Heart left ventricle (tissue), 16 donors: ENCODE results near the gene ARHGAP29. TPM values are rescaled to one million over a fixed set of nuclear protein-coding genes. Genes with fewer than 3 reads are reported as not detected.

Experiments used
- ATAC-seq, 4 donors: fragments of 200-7000 bp; cut with Tn5 transposase; one replicate each; pipeline ENCODE4 v1.9.1; 2020 to 2022; ENCODE audit warnings: moderate library complexity in 4 of 4, mild to moderate bottlenecking in 3 of 4, moderate number of reproducible peaks in 1 of 4
- DNase-seq, 5 donors: peaks; one replicate each; pipeline ENCODE4 v3.0.0-alpha.2; 2020
- H3K27ac ChIP-seq, 12 donors: fragments of 200-600 bp; sonication (generic) in 4 of 12; one replicate each; pipeline versions ENCODE4 v1.5.0 to v1.8.0; 2016 to 2022; ENCODE audit warnings: mild to moderate bottlenecking in 2 of 12
- H3K27me3 ChIP-seq, 9 donors: fragments of 200-600 bp; sonication (generic) in 2 of 9; one replicate each; pipeline versions ENCODE4 v1.5.1 to v1.8.0; 2016 to 2022; ENCODE audit warnings: mild to moderate bottlenecking in 3 of 9
- H3K36me3 ChIP-seq, 9 donors: fragments of 200-600 bp; sonication (generic) in 2 of 9; one replicate each; pipeline versions ENCODE4 v1.5.0 to v1.8.0; 2018 to 2022; ENCODE audit warnings: mild to moderate bottlenecking in 2 of 9
- H3K4me1 ChIP-seq, 12 donors: fragments of 200-600 bp; sonication (generic) in 4 of 12; one replicate each; pipeline versions ENCODE4 v1.5.0 to v1.8.0; 2016 to 2022; ENCODE audit warnings: mild to moderate bottlenecking in 3 of 12
- H3K4me3 ChIP-seq, 12 donors: fragments of 200-600 bp; sonication (generic) in 4 of 12; one replicate each; pipeline versions ENCODE4 v1.5.0 to v1.8.0; 2017 to 2022; ENCODE audit warnings: mild to moderate bottlenecking in 9 of 12, moderate library complexity in 4 of 12
- H3K9me3 ChIP-seq, 12 donors: fragments of 200-600 bp; sonication (generic) in 4 of 12; one replicate each; pipeline versions ENCODE4 v1.5.0 to v1.8.0; 2016 to 2022; ENCODE audit warnings: mild to moderate bottlenecking in 1 of 12
- POLR2A ChIP-seq, 2 donors: fragments of 450-650 bp; IDR thresholded peaks; one replicate each; pipeline ENCODE4 v1.6.1; 2017; ENCODE audit warnings: antibody characterized with exemption in 2 of 2, mild to moderate bottlenecking in 2 of 2, moderate library complexity in 2 of 2
- WGBS, 4 donors: extraction: QIAGEN DNeasy Blood & Tissue Kit in 2 of 4; methylation state at CpG; one replicate each; pipeline versions ENCODE4 v1.1.5 to v1.1.7; 2013 to 2018; 5-methylcytosine and 5-hydroxymethylcytosine counted together
- intact Hi-C, 10 donors: fragments of 100-400 bp; cut with DNase I; formaldehyde crosslinking; loops; one replicate each; pipeline versions ENCODE4 v1.11.1 to v1.14.2; 2022
- polyA plus RNA-seq, 2 donors: library from polyadenylated mRNA; stranded (reverse); fragments of 200-250 nt; gene quantifications; one replicate each; pipeline ENCODE4 v1.2.3, GENCODE V29; 2013
- total RNA-seq, 9 donors: library from RNA; depleted of rRNA in 2 of 9; stranded (reverse); fragments of >200 nt in 2 of 9; fragmentation: NEBNext Ultra II Directional in 3 of 9; extraction: Animal tissue kit (Norgen Biotek cat#: 25700) in 3 of 9; gene quantifications; one replicate each; pipeline versions ENCODE4 v1.1.0 to v1.2.4, GENCODE V29; 2016 to 2023
- TF ChIP-seq, protein P1 (sequence below), 12 donors: fragments of 200-600 bp; sonication (generic) in 4 of 12; IDR thresholded peaks; one replicate each; pipeline versions ENCODE4 v1.5.0 to v1.8.0; 2018 to 2022; ENCODE audit warnings: antibody characterized with exemption in 12 of 12, mild to moderate bottlenecking in 5 of 12
- donor health status: ischemic (EF 13 %, LVEDD 7.1; RV severe dilation, severe dysfunction).
- donor health status: healthy with polysubstance abuse.
- donor health status: DM: no; HTN: yes; CAD: no.
- donor health status: DM: no; HTN: no; CAD: no.
- donor health status: ischemic (EF 25% LVEDD 6.9; RV normal size, moderate dysfunction).
- donor health status: ischemic (EF 25% LVEDD 5.7; RV mildly dilated, moderate dysfunction).
- donor health status: healthy.
- donor health status: DM: yes; HTN: yes; CAD: no.
- donor health status: ischemic (EF 35%, LVEDD 5.7; RV mildly dilated, moderate dysfunction).
- donor health status: nonischemic (EF 11% LVEDD 7.7; RV severe dilation, severe dysfunction).
- donor health status: DM: yes; HTN: yes; CAD: no.
- donor health status: PGD.
- donor health status: ischemic (EF 29% LVEDD 5.4; RV normal size, mild dysfunction).
- donor health status: nonischemic (EF 23%, LVEDD 6.1; RV moderate dilation, normal function).

Gene ARHGAP29
- total and polyA plus RNA-seq, 11 donors, result 11.0 to 35.7 (median 26.2) TPM

DNA sequence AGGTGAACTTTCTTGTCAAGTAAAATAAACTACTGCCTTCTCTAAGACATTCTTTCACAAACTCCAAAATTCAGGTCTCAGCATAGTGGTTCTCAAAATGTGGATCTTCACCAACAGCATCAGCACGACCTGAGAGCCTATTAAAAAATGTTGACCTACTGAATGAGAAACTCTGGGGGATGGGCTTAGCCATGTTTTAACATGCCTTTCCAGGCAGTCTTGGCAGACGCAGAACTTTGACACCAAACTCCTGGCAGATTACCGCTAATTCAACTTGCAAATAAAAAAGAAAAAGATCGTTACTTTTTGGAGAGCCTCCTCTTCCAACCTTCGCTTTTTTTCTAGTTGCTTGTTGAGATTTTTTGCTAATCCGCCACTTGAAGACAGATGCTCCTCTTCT lies 35.1 kb downstream of the ARHGAP29 start:
- H3K27ac ChIP-seq, result no peak overlapping the region
- ATAC-seq (no peak), DNase-seq (no peak)
- 78 to 87% (median 84%) methylated on average over 6 of the region's 6 CpGs for WGBS, 4 donors
- H3K4me1 ChIP-seq, result peaks cover 0 to 16% (median 3%) of the 10 kb centered on the region in 12 donors
- H3K4me3 ChIP-seq, result no peak overlapping the region
- no peaks in the 10 kb centered on the region for H3K27me3 ChIP-seq
- H3K9me3 ChIP-seq, result no peaks in the 10 kb centered on the region
- H3K36me3 ChIP-seq, result peaks cover 0 to 97% (median 63%) of the 10 kb centered on the region in 9 donors
- TF ChIP-seq POLR2A (IDR thresholded peaks at IDR 0.05), result no peak
- TF ChIP-seq, protein P1, sequence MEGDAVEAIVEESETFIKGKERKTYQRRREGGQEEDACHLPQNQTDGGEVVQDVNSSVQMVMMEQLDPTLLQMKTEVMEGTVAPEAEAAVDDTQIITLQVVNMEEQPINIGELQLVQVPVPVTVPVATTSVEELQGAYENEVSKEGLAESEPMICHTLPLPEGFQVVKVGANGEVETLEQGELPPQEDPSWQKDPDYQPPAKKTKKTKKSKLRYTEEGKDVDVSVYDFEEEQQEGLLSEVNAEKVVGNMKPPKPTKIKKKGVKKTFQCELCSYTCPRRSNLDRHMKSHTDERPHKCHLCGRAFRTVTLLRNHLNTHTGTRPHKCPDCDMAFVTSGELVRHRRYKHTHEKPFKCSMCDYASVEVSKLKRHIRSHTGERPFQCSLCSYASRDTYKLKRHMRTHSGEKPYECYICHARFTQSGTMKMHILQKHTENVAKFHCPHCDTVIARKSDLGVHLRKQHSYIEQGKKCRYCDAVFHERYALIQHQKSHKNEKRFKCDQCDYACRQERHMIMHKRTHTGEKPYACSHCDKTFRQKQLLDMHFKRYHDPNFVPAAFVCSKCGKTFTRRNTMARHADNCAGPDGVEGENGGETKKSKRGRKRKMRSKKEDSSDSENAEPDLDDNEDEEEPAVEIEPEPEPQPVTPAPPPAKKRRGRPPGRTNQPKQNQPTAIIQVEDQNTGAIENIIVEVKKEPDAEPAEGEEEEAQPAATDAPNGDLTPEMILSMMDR (IDR thresholded peaks at IDR 0.05), result no peak
- intact Hi-C loops, result loop anchor here in 1 of 10 donors (5.0 kb wide), 1 partner anchor 35 kb away; the partner anchor contains the start of gene ARHGAP29

DNA sequence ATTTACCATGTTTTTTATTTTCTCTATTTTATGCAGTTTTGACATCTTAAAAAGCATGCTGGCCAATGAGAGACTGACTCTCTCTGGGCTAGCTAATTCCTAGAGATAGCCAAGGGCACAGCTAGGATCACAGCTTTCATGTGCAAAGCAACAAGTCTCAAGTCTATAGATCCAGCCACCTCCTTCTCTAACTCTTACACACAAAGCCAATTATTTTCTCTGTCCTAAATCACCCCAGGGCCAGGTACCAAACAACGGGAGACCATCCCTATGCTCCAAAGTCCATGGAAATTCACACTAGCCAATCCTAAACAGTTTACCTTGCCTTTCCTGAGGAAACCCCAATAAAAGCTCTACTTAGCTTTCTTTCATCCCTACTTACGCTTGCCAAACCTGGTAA lies 38.0 kb downstream of the ARHGAP29 start:
- WGBS, 4 donors, result 81 to 91% (median 84%) methylated on average over 2 of the region's 2 CpGs
- Histone ChIP-seq H3K27me3 (no peaks in the 10 kb centered on the region), H3K4me1 (peaks cover 0 to 37% (median 10%) of the 10 kb centered on the region in 12 donors), H3K36me3 (peaks cover 0 to 76% (median 44%) of the 10 kb centered on the region in 9 donors), H3K9me3 (no peaks in the 10 kb centered on the region), H3K4me3 (no peak overlapping the region), H3K27ac (no peak overlapping the region)
- TF ChIP-seq, protein P1 (IDR thresholded peaks at IDR 0.05), result no peak
- TF ChIP-seq POLR2A (IDR thresholded peaks at IDR 0.05), result no peak
- no peak for ATAC-seq
- no peak for DNase-seq
- intact Hi-C loops, result loop anchor here in 3 of 10 donors (5.0 kb wide), 3 partner anchors 33 to 152 kb away; partner anchors contain the start of gene ARHGAP29 (in 1 of the 3)

DNA sequence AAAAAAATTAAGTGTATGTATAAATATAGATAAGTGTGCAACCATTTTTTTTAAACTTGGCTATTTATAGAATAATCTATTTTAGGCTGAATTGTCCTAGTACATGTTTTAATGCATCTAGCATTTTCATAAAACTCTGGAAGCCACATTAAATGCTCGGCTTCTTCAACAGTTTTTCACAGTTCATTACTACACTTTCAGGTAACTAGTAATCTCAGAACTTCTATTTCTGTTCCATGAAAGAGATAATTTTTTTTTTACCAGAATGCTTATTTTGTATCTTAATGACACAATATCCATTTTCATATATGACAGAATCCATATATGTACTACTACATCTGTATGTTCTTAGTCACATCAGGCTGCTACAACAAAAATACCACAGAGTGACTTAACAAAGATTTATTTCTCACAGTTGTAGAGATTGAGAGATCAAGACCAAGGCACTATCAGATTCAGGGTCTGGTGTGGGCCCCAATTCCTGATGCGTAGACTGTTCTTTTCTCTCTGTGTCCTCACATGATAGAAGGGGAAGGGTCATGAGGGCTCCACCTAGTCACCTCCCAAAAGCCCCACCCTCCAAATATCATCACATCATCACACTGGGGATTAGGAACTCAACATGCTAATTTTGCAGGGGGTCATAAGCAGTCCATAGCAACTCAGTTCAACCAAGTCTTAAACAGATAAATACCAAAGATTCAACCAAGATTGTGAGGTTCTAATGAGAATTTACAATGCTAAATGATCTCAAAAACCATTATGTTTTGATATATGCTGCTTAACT lies 43.1 kb downstream of the ARHGAP29 start:
- Histone ChIP-seq H3K27me3 (no peaks in the 10 kb centered on the region), H3K36me3 (peaks cover 0 to 54% (median 23%) of the 10 kb centered on the region in 9 donors), H3K4me1 (peaks cover 0 to 59% (median 36%) of the 10 kb centered on the region in 12 donors), H3K9me3 (no peaks in the 10 kb centered on the region), H3K27ac (peak overlapping the region in 4 of 12 donors; percentile 4 to 38 (median 18)), H3K4me3 (no peak overlapping the region)
- no peak for ATAC-seq
- intact Hi-C loops, result loop anchor here in 2 of 10 donors (5.0 kb wide), 2 partner anchors 33 to 38 kb away; no protein-coding TSS in a partner anchor
- no peak for DNase-seq
- 79 to 86% (median 83%) methylated on average over 2 of the region's 2 CpGs for WGBS, 4 donors
- TF ChIP-seq POLR2A (IDR thresholded peaks at IDR 0.05), result no peak
- TF ChIP-seq, protein P1 (IDR thresholded peaks at IDR 0.05), result no peak

DNA sequence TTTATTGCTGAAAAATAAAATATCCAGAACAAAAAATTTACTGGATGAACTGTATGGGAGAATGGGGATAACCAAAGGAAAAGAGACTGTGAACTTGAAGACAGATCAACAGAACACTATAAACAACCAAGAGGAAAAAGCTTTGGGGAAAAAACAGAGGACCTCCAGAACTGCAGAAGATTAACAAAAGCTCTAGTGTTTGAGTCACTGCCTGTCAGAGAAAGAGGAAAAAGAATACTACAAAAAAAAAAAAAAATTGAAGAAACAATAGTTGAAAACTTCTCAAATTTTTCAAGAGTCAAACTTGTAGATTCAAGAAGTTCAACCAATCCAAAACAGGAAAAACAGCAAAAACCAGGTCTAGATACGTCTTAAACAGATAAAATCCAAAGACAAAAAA lies 44.3 kb downstream of the ARHGAP29 start:
- peaks cover 0 to 54% (median 35%) of the 10 kb centered on the region in 9 donors for H3K36me3 ChIP-seq
- H3K27me3 ChIP-seq, result no peaks in the 10 kb centered on the region
- DNase-seq, result no peak
- TF ChIP-seq POLR2A (IDR thresholded peaks at IDR 0.05), result no peak
- TF ChIP-seq, protein P1 (IDR thresholded peaks at IDR 0.05), result no peak
- no peaks in the 10 kb centered on the region for H3K9me3 ChIP-seq
- H3K27ac ChIP-seq, result peak overlapping the region in 3 of 12 donors; percentile 17 to 38 (median 19)
- no peak for ATAC-seq
- peaks cover 0 to 53% (median 32%) of the 10 kb centered on the region in 12 donors for H3K4me1 ChIP-seq
- no peak overlapping the region for H3K4me3 ChIP-seq
- intact Hi-C loops, result loop anchor here in 2 of 10 donors (5.0 kb wide), 2 partner anchors 34 to 39 kb away; no protein-coding TSS in a partner anchor
- 52 to 62% (median 58%) methylated on average over 1 of the region's 1 CpG for WGBS, 4 donors
